Measurements from ENCODE around the gene PSORS1C1.
"Not testable (repeated sequence)": the region's sequence is repeated elsewhere in the genome, so short reads cannot be mapped to it uniquely, and the experiment has no call there.

Gene PSORS1C1

DNA sequence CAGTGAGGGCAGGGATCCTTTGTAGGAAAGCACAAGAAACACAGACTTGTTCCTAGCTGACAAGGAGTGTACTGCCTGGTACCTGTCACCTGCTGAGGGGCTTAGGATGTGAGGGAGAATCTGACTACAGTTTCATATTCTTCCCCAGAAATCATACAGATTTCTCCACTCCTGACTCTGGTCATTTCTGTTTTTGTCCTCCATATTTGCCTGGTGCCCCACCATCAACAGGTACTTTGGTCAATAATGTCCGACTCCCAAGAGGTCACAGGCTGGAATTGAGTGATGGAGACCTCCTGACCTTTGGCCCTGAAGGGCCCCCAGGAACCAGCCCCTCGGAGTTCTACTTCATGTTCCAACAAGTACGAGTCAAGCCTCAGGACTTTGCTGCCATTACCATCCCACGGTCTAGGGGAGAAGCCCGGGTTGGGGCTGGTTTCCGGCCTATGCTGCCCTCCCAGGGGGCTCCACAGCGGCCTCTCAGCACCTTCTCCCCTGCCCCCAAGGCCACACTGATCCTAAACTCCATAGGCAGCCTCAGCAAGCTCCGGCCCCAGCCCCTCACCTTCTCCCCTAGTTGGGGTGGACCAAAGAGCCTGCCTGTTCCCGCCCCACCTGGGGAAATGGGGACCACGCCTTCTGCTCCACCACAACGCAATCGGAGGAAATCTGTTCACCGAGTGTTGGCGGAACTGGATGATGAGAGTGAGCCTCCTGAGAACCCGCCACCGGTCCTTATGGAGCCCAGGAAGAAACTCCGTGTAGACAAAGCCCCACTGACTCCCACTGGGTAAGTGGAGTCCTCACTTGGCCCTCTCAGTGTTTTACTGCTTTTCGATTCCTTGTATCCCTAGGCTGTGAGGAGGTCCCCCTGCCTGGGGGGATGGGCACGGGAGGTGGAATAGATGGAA lies 46.9 kb downstream of the PSORS1C1 start:
- no peak for DNase-seq

DNA sequence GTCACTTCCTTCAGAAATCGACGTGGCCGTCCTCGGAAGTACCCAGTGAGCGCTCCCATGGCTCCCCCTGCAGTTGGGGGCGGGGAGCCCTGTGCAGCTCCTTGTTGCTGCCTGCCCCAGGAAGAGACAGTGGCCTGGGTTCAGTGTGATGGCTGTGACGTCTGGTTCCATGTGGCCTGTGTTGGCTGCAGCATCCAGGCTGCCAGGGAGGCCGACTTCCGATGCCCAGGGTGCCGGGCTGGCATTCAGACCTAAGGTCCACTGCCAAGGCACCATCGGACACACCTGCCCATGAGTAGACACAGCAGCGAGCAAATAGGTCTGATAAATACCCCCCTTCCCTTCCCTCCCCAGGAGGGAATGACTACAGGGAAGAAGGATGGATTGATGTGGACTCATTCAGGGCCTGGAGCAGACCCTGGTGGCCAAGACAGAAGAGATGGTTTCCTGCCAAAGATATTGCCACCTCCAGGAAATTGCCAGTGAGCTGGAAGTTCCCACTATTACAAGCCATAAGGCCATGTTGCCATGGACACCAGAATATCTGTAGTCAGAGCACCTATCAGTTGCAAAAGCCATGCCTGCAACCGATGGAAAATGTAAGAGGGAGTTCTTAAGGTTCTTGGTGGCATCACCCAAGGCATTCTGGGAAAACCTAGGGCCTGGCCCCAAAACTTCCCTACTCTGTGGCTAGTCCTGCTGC lies 48.0 kb downstream of the PSORS1C1 start:
- no peak for DNase-seq

DNA sequence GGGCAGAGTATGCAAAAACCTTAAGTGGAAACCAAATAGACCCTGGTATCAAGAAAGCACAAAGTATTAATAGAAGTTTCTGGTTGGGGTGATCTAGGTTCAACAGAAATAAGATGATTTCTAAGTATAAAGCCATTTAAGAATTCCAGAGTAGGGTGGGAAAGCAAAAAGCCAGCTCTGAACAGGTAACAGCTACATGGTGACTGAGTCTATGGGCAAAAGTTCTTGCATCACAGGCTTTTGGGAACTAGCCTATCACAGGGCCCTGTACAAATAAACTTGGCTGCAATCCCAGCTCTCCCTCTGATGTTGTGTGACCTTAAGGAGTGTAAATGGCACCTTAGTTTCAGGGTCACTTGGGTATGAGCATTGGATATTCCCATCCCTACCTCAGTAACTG lies 49.3 kb downstream of the PSORS1C1 start:
- DNase-seq = no peak

DNA sequence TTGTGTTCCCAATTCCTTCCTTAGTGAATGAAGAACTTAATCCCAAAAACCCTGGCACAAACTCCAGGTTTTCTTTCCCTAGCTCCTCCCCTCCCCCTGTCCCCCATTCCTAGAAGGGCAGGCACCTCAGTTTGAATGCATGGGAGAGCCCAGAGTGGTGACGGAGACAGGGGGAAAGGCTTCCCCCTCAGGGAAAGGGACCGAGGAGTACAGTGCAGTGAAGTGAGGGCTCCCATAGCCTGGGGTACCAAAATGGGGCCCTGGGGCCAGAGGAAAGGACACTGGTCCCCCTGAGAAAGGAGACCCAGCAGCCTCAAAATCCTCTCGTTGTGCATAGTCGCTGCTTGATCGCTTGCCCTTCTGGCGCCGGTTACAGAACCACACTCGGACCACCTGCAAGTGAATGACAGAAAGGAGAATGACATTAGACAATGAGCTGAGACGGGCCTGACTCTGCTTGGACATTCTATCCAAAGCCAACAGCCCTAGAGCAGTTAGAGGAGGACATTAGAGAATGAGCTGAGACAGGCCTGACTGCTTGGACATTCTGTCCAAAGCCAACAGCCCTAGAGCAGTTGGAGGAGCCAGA lies 50.0 kb downstream of the PSORS1C1 start:
- not testable (repeated sequence) for DNase-seq

DNA sequence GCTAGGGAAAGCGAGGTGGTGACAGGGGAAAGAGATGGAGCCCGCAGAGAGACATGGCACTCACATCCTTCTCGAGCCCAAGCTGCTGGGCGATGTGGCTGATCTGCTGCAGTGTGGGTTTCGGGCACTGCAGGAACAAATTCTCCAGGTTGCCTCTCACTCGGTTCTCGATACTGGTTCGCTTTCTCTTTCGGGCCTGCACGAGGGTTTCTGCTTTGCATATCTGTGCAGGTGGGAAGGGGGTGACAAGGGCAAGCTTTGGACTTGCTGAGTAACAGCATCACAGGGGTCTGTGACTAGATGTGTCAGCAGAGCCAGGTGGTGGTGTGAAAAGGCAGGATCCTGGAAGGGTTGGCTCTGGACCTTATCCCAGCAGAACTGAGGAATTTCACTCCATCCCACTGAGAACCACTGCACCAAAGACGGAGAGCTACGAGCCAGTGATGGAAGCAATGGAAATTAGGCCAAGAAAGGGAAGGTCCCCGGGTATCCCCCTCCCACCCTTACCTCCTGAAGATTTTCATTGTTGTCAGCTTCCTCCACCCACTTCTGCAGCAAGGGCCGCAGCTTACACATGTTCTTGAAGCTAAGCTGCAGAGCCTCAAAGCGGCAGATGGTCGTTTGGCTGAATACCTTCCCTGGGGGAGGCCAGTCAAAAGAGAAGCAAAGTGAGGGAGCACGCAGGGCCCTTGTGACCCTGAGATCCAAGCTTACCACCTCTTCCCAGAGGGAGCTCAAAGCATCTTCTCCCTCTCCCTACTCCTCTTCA lies 50.6 kb downstream of the PSORS1C1 start:
- DNase-seq = not testable (repeated sequence)

DNA sequence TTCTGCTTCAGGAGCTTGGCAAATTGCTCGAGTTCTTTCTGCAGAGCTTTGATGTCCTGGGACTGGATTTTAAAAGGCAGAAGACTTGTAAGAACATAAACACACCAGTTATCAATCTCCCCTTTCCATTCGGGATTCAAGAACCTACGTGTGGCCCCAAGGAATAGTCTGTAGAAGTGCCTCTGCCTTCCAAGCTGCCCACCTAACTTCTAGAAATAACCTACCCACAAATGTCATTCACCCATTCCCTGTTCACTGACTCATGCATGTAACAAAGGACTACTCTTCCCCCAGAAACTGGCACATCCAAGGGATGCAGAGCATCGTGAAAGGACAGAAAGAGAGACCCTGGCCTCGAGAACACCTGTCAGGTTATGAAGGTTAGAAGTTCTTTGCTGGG lies 51.4 kb downstream of the PSORS1C1 start:
- DNase-seq = no peak

DNA sequence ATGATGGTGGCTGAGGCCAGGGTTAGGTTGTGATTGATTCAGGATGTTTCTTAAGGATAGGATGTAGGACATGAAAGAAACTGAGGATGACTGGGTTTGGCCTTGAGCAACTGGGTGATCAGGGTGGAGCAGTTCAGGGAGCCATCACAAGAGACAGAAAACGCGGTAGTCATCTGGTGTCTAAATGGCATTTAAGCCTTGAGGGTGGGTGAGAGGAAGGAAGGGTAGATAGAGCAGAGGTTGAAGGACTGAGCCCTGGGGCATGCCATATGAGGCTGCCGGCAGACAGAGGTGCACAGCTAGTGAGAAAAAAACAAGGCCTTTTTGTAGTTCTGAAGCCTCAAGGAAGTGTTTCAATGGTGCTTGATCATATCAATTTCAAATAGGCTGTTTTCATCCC lies 54.0 kb downstream of the PSORS1C1 start:
- DNase-seq = no peak

DNA sequence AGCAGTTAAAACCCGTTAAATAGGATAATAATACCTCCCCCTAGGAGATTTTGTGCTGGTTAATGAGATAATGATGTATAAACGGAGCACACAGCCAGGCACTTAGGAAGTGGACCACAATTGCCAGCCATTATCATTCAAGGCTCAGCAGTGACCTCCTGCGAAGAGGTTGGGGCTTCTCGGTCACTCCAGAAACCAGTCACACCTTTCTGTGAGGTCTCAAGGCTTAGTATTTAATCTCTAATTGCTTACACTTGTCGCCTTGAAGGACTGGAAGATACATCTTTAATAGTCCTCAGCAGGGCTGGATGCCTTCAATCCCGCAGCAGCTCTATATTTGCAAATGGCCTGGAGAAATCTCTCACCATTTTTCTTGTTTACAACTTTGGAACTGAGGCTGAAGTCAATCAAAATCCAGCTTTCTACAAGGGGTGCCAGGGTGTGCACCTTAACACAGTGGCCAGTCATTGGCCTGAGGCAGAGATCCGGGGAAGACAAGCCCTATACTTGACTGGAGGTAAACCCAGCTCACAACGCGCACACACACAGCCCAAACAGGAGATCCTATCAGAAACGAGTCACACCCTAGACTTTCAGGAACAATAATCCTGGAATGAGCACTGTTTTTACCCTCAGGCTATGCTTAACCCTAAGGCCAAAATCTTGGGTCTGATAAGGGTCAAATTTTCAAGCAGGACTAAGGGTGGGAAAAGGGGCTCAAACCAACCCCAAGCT lies 54.7 kb downstream of the PSORS1C1 start:
- DNase-seq = no peak

DNA sequence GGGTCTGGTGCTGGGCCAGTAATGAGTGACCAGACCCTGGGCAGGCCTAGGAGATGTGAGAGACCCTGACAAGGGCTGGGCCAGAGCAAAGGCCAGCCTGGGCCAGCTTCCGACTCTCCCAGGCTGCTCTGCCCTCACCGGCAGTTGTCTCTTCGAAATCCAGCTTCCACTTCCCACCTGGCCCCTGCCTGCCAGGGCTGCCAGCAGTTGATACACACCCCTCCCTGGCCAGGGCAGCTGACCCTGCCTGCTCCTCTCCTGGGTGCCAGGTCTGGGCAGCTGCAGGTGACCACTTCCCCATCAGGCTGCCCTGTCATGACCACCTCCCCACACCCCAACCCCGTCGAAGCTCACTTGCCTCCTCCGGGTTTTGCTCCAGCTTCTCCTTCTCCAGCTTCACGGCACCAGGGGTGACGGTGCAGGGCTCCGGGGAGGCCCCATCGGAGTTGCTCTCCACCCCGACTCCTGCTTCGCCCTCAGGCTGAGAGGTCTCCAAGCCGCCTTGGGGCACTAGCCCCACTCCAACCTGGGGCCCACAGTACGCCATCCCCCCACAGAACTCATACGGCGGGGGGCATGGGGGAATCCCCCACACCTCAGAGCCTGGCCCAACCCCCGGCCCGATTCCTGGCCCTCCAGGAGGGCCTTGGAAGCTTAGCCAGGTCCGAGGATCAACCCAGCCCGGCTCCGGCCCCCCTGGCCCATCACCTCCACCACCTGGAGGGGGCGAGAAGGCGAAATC lies 55.4 kb downstream of the PSORS1C1 start:
- DNase-seq = not testable (repeated sequence)

DNA sequence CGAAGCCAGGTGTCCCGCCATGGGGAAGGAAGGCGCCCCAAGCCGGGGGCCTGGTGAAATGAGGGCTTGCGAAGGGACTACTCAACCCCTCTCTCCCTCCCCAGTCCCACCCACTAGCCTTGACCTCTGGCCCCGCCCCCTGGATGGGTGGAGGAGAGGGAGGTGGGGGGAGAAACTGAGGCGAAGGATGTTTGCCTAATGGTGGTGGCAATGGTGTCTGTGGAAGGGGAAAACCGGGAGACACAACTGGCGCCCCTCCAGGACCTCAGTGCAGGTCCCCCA lies 55.9 kb downstream of the PSORS1C1 start, which contains the start of gene POU5F1:
Gene POU5F1 (minus strand): TSS at position 83 of the 282 bp plus-strand sequence. CDS start 62 bp downstream, at position 21.
- no peak for DNase-seq

DNA sequence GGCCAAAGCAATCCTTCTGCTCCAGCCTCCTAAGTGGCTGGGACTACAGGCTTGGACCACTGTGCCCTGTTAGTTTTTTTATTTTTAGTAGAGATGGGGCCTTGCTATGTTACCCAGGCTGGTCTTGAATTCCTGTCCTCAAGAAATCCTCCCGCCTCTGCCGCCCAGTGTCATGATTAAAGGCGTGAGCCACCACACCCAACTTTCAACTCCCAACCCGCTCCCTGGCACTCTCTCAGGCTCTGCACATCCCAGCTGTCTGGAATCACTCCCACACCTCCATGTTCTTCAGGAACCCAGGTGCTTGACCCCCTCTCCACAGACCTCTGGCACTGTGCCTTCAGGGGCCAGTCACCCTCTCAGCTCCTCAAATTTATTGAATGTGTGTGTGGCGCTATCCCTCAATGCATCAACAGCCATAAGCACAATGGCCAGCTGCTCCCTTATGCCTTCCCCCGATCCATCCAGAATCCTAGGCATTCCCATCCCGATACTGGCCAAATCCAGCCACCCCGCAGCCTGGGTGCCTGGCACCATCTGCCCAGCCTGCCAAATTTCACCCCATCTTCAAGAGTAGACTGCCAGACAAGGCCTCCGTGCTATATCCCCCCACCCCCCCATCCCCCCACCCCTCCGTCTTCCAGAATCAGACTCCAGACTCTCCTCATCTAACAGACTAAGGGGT lies 56.5 kb downstream of the PSORS1C1 start:
- no peak for DNase-seq

DNA sequence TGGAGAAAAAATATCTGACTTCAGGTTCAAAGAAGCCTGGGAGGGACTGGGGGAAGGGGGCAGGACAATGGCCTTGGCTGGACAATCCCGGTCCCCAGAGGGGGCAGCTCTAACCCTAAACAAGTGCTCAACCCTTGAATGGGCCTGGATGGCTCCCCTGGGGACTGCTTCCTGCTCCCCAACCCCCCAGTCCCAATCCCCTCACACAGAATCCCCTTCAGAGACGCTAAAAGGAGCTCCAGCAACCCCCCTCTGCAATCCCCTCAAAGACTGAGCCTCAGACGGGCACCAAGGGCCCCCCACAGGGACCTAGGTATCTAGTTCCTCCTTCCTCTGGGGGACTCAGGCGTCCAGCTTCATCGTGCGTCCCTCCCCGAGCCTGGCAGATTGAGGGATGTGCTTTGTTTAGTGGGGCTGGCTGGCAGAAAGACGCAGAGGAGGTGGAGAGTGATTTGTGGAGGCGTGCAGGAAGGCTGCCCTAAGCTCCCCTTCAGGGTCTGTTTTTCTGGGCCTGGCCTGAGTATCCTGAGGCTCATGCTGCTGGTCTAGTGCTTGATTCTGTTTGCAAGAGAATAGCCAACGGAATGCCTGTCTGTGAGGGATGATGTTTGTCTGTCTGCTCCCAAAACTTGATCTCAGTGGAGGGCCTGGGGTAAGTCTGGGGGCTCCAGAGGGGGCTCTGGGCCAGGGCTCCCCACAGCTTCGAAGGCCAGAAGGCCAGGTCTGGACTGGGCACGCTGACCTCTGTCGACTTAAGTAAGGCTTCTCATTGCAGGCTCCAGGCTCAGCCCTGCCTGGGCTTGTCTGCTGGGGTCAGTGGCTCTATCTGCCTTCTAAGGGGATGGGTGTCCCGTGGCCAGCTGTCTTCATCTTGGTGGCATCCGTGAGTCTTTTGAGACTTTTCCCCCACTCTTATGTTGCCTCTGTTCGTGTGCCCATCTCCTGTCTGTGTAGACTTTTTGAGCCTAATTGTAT lies 57.6 kb downstream of the PSORS1C1 start:
- DNase-seq = no peak

DNA sequence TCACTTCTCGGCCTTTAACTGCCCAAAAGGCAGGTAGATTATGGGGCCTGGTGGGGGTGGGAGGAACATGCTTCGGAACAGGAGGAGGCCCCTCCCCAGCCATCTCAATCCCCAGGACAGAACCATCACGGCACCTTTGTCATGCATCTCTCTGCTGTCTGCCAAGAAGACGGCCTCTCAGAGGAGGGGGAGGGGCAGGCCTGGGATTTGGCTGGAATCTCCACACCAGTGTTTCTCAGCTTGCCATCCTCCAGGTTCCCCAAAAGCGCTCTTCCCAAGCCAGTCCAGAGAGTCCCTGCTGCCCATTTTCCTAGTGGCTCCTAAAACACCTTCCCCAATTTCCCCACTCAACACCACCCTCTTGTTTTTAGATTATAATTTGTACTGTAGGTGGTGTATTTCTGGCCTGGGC lies 58.4 kb downstream of the PSORS1C1 start:
- DNase-seq = no peak

DNA sequence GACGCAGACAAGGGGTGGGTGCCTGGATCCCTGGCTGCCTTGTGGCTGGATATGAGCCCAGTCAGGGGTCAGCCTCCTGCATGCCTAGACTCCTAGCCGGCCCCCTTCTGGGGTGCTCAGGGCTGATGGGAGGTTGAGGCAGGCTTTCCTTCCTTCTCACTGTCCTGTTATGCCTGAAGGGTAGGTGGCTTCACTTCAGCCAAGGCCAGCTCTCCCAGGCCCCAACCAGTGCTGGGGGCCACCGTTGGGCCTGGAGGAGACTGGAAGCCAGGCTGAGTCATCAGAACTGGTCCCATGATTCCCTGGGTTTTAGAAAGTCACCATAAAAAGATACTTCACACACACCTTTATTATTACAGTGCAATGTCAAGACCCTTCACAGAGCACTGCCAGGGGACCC lies 58.8 kb downstream of the PSORS1C1 start:
- DNase-seq = no peak

DNA sequence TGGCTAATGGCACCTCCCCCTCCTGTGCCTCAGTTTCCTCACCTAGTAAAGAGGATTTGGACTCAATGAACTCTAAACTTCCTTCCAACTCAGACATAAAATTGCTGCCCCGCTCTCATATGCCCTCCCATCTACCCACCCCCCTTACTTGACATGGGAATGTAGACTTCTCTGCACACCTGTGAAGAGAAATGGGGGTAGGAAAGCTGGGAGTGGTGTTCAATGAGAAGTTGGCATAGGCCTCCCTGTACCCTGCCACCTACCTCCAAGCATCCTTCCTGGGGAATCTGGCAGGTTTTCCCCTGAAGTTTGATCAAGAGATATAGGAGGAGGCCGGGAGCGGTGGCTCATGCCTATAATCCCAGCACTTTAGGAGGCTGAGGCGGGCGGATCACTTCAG lies 59.8 kb downstream of the PSORS1C1 start:
- DNase-seq = no peak

DNA sequence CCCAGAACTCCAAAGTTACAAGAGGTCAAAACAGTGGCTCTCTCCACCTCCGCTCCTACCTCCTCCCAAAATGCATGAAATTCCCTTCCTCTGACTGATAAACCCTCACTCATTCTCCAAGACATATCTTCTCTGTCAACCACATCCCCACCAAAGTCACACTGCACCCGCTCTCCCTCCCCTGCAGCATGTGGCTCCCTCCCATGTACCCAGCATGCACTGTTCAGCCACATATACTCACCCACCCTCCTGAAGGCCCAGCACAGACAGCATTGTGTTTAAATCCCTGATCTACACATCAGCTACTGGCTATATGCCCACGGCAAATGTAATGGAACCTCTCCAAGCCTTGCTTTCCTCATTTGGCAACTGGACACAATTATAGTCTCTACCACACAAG lies 61.4 kb downstream of the PSORS1C1 start:
- no peak for DNase-seq

DNA sequence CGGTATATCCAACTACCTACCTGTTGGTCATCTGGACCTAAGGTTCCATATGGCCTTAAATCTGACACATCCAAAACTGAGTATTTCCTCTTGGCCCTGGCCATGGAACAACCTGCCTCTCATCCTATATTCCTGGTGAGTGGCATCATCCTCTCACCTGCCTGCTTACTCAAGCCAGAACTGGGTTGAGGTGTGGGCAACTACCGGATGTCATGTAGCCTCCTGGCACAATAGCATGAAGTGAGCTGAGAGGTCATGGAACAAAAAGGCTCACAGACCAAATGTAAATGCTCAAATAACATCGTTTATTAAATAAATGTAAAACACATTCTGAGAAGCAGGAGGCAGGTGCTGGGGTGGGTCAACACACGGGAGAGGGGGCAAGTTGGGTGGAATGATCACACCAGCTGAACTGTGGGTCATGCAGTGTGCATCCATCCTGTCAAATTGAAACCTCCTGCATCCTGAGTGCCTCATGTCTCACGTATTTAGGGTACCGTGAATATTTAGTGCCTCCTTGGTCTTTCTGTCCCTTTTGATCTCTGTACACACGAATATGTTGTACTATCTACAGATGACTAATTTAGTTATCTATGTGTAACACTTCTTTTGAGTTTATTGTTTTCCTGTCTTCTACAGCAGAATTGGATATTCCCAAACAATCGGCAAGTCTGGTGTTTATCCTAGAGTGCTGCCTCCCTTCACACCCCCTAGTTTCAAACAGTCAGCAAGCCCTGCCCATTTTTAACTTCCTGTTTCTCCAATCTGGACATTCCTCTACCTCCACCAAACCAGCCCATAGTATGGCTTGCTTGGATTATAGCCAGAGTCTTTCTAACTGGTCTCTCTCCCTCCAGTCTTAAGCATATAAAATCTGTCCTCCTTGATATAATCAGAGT lies 63.8 kb downstream of the PSORS1C1 start:
- no peak for DNase-seq

DNA sequence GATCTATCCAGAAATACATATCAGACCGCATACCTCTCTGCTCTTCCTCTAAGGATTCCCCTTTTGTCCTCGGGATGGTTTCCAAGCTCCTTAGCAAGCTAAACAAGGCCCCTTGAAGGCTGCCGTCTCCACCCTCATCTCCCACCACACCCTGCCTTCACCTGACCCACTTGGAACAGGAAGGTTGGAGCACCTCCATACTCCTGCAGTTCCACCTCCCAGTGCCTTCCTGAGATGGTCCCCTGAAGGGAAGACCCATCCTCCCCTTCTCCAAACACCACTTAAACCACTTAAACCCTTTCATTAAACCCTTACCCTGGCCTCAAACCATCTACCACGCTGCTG lies 64.4 kb downstream of the PSORS1C1 start:
- no peak for DNase-seq

DNA sequence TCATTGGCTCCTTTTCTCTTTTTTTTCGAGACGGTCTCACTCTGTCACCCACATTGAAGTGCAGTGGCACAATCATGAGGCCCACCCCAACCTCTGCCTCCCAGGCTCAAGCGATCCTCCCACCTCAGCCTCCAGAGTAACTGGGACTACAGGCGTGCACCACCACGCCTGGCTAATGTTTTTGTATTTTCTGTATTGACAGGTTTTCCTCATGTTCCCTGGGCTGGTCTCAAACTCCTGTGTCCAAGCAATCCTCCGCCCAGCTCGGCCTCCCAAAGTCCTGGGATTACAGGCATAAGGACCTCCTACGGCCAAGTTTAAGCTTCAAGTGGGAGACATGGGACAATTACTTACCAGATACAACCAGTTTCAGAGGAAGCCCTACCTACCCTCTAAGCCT lies 65.3 kb downstream of the PSORS1C1 start:
- no peak for DNase-seq

Measured in NCI-H1694 treated with DMSO at 0.1 percent for 48 hours (cell line).